ENCODE measurements around the gene DENND1B. TPM values are rescaled to one million over a fixed set of nuclear protein-coding genes. Genes with fewer than 3 reads are reported as not detected.

DENND1B gene
- total RNA-seq, 1 experiment from 2014 or later: 12.7 TPM

DNA sequence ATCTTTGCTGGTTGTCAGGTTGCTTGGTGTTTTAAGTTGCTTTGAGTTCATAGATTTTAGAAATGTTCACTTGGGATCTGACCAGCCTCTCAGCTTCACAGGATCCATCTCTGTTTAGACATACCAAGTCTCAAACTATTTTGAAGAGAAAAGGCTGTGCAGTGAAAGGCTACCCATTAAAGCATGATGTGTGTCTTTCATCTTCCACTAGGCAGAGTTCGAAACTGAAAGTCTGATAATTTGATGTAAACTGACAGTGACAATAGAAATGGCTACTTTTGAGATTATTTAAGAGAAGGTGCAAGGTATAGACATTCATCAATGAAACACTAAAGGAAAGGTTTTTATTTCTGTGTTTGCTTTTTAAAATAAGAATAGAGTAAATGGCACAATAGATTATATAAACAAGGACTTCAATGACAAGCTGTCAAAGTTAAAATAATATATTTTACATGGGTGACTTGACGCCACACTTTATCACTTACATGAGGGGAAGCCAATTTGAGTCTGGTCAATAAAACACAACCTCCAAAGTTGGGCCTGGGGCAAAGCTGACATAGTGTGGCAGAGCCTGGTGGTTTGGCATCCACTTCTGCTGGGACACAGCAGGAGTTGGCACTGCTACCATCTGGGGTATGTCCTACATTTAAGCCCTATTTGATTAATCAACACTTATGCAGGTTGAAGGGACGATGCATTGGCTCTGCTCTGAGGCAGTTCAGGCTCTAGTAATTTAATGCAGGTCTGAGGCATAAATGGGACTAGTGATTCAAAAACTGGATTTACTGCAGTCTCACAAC, 309.6 kb downstream of the DENND1B start:
- H3K4me3 ChIP-seq: no peak overlapping the region
- no peaks in the 10 kb centered on the region for H3K27me3 ChIP-seq
- no peak for DNase-seq
- no peaks in the 10 kb centered on the region for H3K36me3 ChIP-seq
- H3K9me3 ChIP-seq: no peaks in the 10 kb centered on the region

DNA sequence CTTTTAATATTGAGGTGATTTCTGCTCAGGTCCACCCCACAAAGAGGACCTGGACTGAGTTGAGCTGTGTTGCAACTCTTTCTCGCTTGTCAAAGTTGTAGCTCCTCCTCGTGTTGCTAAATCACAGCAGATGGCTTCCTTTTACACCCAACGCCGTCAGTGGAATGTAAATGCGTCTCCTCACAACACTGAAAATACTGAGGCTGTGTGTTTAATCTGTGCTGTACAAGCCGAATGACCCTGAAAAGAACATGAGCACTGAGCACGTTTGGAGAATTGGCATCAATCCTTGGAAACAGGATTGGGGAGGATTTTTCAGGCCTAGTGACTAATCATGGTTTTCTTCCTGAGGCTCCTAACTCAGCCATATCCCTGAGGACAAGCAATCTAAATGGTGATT, 311.2 kb downstream of the DENND1B start:
- no peak for DNase-seq
- H3K4me3 ChIP-seq: no peak overlapping the region

DNA sequence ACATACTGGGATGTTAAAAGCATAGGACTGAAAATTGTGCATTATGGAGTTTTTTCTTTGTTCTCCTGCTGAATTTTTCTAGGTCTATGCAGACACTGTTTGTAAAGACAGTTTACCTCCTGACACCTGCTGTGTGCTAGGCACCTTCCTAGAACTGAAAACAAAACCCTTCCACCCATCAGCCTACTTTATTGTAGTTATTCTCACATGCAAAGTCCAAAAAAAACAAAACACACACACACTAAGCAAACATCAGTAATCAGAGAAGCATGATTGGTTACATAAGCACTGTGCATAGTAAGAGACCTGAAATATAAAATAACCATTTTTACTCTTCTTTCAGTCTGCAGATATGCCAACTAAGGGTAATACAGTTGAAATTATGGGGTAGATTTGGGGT, 312.1 kb downstream of the DENND1B start:
- Histone ChIP-seq H3K4me3 (no peak overlapping the region), H3K36me3 (no peaks in the 10 kb centered on the region), H3K27me3 (no peaks in the 10 kb centered on the region), H3K9me3 (no peaks in the 10 kb centered on the region)
- DNase-seq: no peak

More for the DNA sequence above, 311.2 kb downstream of the DENND1B start:
- no peaks in the 10 kb centered on the region for H3K36me3 ChIP-seq
- H3K27me3 ChIP-seq: no peaks in the 10 kb centered on the region
- H3K9me3 ChIP-seq: no peaks in the 10 kb centered on the region

DNA sequence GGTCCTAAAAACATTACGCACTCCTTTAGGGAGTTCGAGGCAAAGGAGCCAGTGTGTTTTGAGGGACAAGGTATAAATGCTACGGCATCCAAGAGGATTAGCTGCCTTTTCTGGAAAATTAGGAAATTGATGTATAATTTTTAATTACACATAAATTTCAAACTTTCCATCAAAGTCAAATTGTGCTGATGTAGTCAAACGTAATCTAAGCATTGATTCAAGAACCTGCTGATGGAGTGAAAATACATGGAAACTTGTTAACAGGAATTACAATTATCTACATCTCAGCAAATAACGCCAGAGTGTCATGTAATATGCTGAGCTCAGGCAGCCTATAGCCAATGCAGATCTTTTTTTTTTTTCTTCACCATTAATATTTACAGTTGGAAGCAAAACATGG, 312.7 kb downstream of the DENND1B start:
- Histone ChIP-seq H3K4me3 (no peak overlapping the region), H3K27me3 (no peaks in the 10 kb centered on the region), H3K9me3 (no peaks in the 10 kb centered on the region), H3K36me3 (no peaks in the 10 kb centered on the region)
- DNase-seq: no peak

Other genes starting within 250 kb of the DENND1B start
- gene C1orf53, start 127.2 kb upstream of the DENND1B start, total RNA-seq (2014; rRNA removed; shearing (Covaris generic); ENCODE audit: low replicate concordance): 7.6 and 12.6 TPM in 2 replicates
- 0.37 and 0.76 TPM in 2 replicates for gene LHX9, start 141.9 kb upstream of the DENND1B start, total RNA-seq (2014; rRNA removed; shearing (Covaris generic); ENCODE audit: low replicate concordance)